Posterior cingulate gyrus (tissue), 11 donors: ENCODE results near the gene GRM8.
A peak's percentile ranks its signal among the peaks of the same experiment; 100 is the strongest.

Source experiments
- DNase-seq, 10 donors: peaks; one replicate each; pipeline versions ENCODE4 v3.0.0 to v3.0.0-alpha.2; 2020 to 2021; ENCODE audit warnings: mixed read lengths in 3 of 10
- intact Hi-C: fragments of 100-400 bp; cut with DNase I; formaldehyde crosslinking; loops from one replicate; pipeline ENCODE4 v1.15.1; 2023

The GRM8 gene

GRCh38 chr7:126605056-126605455, 647.7 kb downstream of the GRM8 start:
- no peak for DNase-seq
- intact Hi-C loops, result no loop called here

- intact Hi-C loops, result no loop called here
- DNase-seq, result no peak
Measured at GRCh38 chr7:126589068-126589684, 663.6 kb downstream of the GRM8 start.

- intact Hi-C loops, result no loop called here
Measured at GRCh38 chr7:126578338-126578737, 674.4 kb downstream of the GRM8 start.

GRCh38 chr7:126574276-126575250, 678.2 kb downstream of the GRM8 start:
- no peak for DNase-seq
- intact Hi-C loops, result no loop called here

More at GRCh38 chr7:126578338-126578737, 674.4 kb downstream of the GRM8 start:
- DNase-seq, result peak in 2 of 10 donors; percentile 42 to 66

DNA sequence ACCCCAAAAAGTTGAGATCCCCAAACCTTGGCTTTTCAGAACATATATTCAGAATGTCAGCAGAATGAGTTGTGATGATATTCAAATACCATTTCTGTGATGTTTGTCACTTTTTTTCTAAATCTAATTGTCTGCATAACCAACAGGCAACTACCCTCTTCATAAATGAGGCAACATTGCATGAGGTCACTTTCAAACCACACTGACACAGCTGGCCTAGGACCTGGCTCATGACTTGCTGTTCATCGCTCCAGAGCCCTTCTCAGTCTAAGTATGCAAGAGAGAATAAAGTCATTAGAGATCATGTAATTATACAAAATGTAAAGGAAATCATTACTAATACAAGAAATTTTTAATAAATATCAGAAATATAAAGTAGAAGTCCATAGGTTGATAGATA, 681.9 kb downstream of the GRM8 start:
- intact Hi-C loops, result no loop called here
- no peak for DNase-seq

- DNase-seq, result no peak
- intact Hi-C loops, result no loop called here
Measured at GRCh38 chr7:126569402-126569801, 683.3 kb downstream of the GRM8 start.

- no peak for DNase-seq
- intact Hi-C loops, result no loop called here
Measured at GRCh38 chr7:126557271-126557670, 695.5 kb downstream of the GRM8 start.

DNA sequence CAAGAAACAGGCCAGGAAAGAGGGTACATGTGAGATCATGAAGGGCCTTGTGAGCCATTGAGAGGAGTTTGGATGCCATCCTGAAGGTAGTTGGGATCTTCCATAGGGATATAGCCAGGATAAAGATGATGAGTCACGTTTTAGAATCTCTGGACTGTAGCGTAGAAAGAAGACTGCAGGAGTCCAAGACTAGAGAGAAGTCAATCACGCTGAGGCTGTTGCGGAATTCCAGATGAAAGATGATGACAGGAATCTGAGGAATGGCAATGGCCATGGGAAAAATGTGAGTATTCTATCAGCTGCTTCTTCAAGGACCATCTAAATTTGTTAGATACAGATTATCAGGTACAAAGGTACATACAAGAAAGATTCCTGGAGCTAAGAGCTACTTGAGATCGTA, 711.3 kb downstream of the GRM8 start:
- DNase-seq, result no peak
- intact Hi-C loops, result no loop called here

DNA sequence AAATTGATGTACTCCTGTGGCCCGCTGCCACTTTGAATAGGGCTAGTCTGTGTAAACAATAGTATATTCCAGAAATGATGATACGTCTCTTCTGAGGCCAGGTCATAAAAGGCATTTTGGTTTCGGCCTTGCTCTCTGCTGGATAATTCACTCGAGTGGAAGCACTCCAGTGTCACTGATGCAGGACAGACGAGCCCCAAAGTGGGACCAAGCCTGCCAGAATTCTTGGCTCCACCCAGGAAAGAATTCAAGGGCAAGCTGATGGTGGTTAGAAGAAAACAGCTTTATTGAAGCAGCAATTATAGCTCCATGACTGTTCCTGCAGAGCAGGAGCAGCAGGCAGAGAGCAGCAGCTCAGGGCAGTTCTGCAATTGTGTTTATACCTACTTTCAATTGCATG, 717.6 kb downstream of the GRM8 start:
- intact Hi-C loops, result no loop called here
- DNase-seq, result no peak

GRCh38 chr7:126533715-126534114, 719.0 kb downstream of the GRM8 start:
- intact Hi-C loops, result no loop called here
- DNase-seq, result no peak

DNA sequence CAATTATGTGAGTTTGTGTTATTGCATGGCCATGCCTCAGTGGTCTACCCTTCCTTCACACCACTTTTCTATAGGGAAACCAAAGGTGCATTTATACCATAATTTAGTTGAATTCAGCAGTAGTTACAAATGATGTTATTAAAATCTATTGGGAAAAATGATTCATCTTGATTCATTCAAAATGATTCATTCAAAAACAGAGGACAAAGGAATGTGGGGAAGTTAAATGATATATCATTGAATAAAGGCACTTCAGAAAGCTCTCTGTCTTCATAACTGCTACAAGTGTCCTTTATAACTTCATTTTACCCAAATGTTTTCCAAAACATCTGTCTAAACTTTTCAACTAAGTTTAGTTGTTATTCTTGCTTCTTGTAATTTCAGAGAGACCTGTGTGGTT, 722.9 kb downstream of the GRM8 start:
- no peak for DNase-seq
- intact Hi-C loops, result no loop called here

DNA sequence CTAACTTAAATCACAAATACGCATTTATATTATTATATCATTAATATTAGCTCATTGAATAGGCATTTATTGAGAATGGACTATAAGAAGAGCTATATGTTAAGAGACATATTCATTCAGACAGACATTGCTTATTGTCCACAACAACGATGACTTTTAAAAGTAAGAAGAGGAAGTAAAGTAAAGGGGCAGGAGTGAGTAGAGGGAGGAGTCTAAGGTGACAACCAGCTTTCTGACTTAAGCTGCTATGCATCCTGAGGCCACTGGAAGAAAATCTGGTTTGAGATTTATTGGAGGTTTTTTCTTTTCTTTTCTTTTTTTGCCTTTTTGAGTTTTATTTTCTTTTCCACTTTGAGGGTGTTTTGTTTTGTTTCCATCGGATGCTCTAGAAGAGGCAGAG, 723.5 kb downstream of the GRM8 start:
- no peak for DNase-seq
- intact Hi-C loops, result no loop called here

DNA sequence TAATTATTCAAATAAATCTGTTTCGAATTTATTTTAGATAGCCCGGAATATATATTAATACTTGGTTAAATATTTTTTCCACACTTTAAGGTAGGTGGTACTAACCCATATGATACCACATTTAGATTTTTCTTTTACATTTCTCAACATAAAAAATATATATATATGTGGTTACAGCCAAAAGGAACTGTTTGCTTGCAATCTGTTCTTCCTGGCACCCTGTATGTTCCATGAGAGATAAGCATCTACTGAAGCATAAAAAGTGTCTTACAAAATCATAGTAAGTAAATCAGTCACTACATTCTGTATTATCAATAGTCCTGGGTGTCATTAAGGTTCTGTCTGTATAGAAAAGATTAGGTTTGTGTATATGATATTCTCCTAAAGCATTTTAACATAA, 726.8 kb downstream of the GRM8 start:
- DNase-seq, result no peak
- intact Hi-C loops, result no loop called here

DNA sequence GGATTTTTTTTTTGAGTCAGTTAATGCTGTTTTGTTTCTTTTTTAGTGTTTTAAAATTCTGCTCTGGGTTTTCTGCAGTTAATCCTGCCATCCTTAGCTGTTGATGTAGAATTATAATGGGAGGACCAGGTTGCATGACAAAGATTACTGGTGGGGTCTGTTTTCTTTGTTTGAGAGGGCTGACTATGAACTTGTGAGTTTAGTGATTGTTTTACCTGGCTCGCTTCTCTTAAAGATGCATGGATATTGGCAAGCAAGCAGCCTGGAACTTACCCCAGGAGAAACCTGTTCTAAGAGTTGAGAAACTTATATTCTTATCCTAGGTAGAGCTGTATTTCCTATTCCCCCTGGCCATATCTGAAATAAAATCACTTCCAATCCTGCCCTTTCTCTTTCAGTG, 727.8 kb downstream of the GRM8 start:
- no peak for DNase-seq
- intact Hi-C loops, result no loop called here

DNA sequence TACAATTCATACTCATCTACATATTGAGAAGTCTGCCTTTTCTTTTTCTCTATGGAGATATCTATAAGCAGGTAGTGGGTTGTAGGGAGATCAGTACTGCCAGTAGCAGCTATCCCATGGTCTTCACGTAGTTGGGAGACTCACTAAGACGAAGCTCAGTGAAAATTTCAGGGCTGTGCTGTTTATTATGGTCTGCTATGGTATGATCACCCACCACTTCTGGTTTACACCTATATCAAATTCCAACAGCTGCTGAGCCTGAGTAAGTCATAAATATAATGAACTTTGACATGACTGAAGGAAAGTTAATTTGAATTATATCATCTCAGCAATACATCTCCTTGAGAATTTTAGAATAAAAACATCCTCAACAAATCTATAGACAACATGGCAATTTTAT, 741.7 kb downstream of the GRM8 start:
- intact Hi-C loops, result no loop called here
- DNase-seq, result no peak

- intact Hi-C loops, result no loop called here
- no peak for DNase-seq
Measured at GRCh38 chr7:126501617-126502016, 751.1 kb downstream of the GRM8 start.

- DNase-seq, result no peak
- intact Hi-C loops, result no loop called here
Measured at GRCh38 chr7:126499481-126499880, 753.3 kb downstream of the GRM8 start.

DNA sequence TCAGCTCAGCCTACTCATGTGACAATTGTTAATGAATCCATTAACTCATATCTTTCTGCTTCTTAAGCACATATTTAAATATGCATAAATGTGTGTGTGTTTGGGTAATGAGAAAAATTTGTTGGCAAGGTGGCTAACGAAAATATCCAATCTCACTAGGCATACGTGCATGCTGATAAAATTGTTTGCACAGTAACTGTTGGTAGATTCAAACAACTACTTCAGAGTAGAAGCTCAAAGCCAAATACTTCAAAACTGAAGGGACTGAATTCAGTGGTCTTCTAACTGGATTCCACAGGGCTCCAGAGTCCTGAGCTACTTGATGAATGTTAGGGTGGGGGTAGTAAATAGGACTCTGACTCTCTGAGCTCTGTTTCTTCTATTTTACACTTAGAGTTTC, 757.0 kb downstream of the GRM8 start:
- DNase-seq, result no peak
- intact Hi-C loops, result no loop called here

DNA sequence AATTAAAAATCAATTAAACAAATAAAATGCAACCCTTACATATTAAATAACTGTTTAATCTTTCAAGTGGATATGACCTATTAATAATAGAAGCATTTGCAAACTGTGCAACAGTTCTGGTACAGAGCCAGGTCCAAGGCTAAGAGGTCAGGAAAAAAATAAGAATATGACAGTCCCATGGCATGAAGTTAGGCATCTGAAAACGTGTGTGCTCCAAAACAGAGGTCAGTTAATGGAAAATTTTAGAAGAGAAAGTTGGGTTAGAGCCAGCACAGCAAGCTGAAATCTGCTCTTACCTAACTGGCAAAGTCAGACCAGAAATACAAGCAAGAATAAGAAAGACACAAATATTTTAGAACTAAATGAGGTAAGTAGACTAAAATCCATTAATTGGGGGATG, 757.7 kb downstream of the GRM8 start:
- intact Hi-C loops, result no loop called here
- no peak for DNase-seq

- DNase-seq, result no peak
- intact Hi-C loops, result no loop called here
Measured at GRCh38 chr7:126493801-126494200, 758.9 kb downstream of the GRM8 start.

- intact Hi-C loops, result no loop called here
Measured at GRCh38 chr7:126489874-126490273, 762.9 kb downstream of the GRM8 start.

More at GRCh38 chr7:126489874-126490273, 762.9 kb downstream of the GRM8 start:
- DNase-seq, result no peak
